Measurements from ENCODE around the gene AK2.

AK2 gene

GRCh38 chr1:32960819-32961355 is 75.8 kb downstream of the AK2 start:
- peaks cover 59% of the 10 kb centered on the region for H3F3A ChIP-seq (ENCODE audit: control insufficient read depth, insufficient read depth)
- H3K36me3 ChIP-seq (ENCODE audit: control insufficient read depth, low read length) = peaks cover 29% of the 10 kb centered on the region
- H3K4me2 ChIP-seq (ENCODE audit: low read length) = peak overlapping the region; percentile 77
- no peaks in the 10 kb centered on the region for H3K27me3 ChIP-seq (ENCODE audit: control insufficient read depth, low read length)
- H3K9me3 ChIP-seq (ENCODE audit: control insufficient read depth, insufficient read depth, low read length) = no peaks in the 10 kb centered on the region
- peaks cover 62% of the 10 kb centered on the region for H3K4me1 ChIP-seq (ENCODE audit: control insufficient read depth, low read length)
- no peaks in the 10 kb centered on the region for H3K9me2 ChIP-seq (replicated peaks; ENCODE audit: control insufficient read depth, low read length)
- peaks cover 83% of the 10 kb centered on the region for H3K79me2 ChIP-seq (ENCODE audit: control insufficient read depth, low read length)
- H4K20me1 ChIP-seq (ENCODE audit: control insufficient read depth, insufficient read depth, low read depth, low read length) = no peaks in the 10 kb centered on the region
- TF ChIP-seq EZH2phosphoT487 (IDR thresholded peaks at IDR 0.05; ENCODE audit: borderline replicate concordance, low read length) = no peak
- no peak for TF ChIP-seq CTCF (IDR thresholded peaks at IDR 0.05; ENCODE audit: low read depth, low read length, poor library complexity, severe bottlenecking)
- peak overlapping the region; percentile 84 for H3K4me3 ChIP-seq (ENCODE audit: low read length)
- H3K27ac ChIP-seq (ENCODE audit: low read depth, low read length) = peak overlapping the region; percentile 93

- H3K4me2 ChIP-seq (ENCODE audit: low read length) = peak overlapping the region; percentile 77
- peaks cover 66% of the 10 kb centered on the region for H3K4me1 ChIP-seq (ENCODE audit: control insufficient read depth, low read length)
- peaks cover 59% of the 10 kb centered on the region for H3F3A ChIP-seq (ENCODE audit: control insufficient read depth, insufficient read depth)
- peak overlapping the region; percentile 84 for H3K4me3 ChIP-seq (ENCODE audit: low read length)
- peak overlapping the region; percentile 93 for H3K27ac ChIP-seq (ENCODE audit: low read depth, low read length)
- no peaks in the 10 kb centered on the region for H3K27me3 ChIP-seq (ENCODE audit: control insufficient read depth, low read length)
- H3K9me3 ChIP-seq (ENCODE audit: control insufficient read depth, insufficient read depth, low read length) = no peaks in the 10 kb centered on the region
- TF ChIP-seq EZH2phosphoT487 (IDR thresholded peaks at IDR 0.05; ENCODE audit: borderline replicate concordance, low read length) = no peak
- TF ChIP-seq CTCF (IDR thresholded peaks at IDR 0.05; ENCODE audit: low read depth, low read length, poor library complexity, severe bottlenecking) = no peak
- peaks cover 88% of the 10 kb centered on the region for H3K79me2 ChIP-seq (ENCODE audit: control insufficient read depth, low read length)
- peaks cover 32% of the 10 kb centered on the region for H3K36me3 ChIP-seq (ENCODE audit: control insufficient read depth, low read length)
- no peaks in the 10 kb centered on the region for H4K20me1 ChIP-seq (ENCODE audit: control insufficient read depth, insufficient read depth, low read depth, low read length)
- H3K9me2 ChIP-seq (replicated peaks; ENCODE audit: control insufficient read depth, low read length) = no peaks in the 10 kb centered on the region
Measured at GRCh38 chr1:32960342-32960741, 76.3 kb downstream of the AK2 start.

DNA sequence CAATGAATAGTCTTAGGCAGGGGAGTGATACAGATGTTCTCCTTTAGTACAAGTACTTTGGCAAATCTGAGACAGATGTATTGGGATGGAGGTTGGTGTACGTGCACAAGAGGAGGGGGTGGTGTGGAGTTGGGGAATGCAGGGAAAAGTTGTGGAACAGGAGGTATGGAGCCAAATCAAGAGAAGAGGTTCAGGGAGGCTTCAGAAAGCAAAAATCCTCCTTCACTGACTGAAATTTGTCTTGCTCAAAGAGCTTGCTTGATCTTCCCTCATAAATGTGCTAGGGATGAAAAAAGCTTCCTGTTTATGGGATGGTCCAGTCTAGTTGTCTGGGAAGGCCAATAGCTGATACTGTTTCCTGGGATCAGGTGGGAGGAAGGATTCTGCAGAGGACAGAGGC is 77.9 kb downstream of the AK2 start:
- H3K27ac ChIP-seq (ENCODE audit: low read depth, low read length) = peak overlapping the region; percentile 93
- H3K4me2 ChIP-seq (ENCODE audit: low read length) = peak overlapping the region; percentile 77

More for the DNA sequence above, 77.9 kb downstream of the AK2 start:
- TF ChIP-seq CTCF (IDR thresholded peaks at IDR 0.05; ENCODE audit: low read depth, low read length, poor library complexity, severe bottlenecking) (no peak), EZH2phosphoT487 (IDR thresholded peaks at IDR 0.05; ENCODE audit: borderline replicate concordance, low read length) (no peak)
- no peaks in the 10 kb centered on the region for H4K20me1 ChIP-seq (ENCODE audit: control insufficient read depth, insufficient read depth, low read depth, low read length)
- H3K79me2 ChIP-seq (ENCODE audit: control insufficient read depth, low read length) = peaks cover 100% of the 10 kb centered on the region
- H3K9me3 ChIP-seq (ENCODE audit: control insufficient read depth, insufficient read depth, low read length) = no peaks in the 10 kb centered on the region
- H3K4me3 ChIP-seq (ENCODE audit: low read length) = peak overlapping the region; percentile 84
- H3K36me3 ChIP-seq (ENCODE audit: control insufficient read depth, low read length) = peaks cover 39% of the 10 kb centered on the region
- H3F3A ChIP-seq (ENCODE audit: control insufficient read depth, insufficient read depth) = peaks cover 66% of the 10 kb centered on the region
- H3K27me3 ChIP-seq (ENCODE audit: control insufficient read depth, low read length) = no peaks in the 10 kb centered on the region
- H3K4me1 ChIP-seq (ENCODE audit: control insufficient read depth, low read length) = peaks cover 76% of the 10 kb centered on the region
- no peaks in the 10 kb centered on the region for H3K9me2 ChIP-seq (replicated peaks; ENCODE audit: control insufficient read depth, low read length)
